ENCODE measurements around the gene NPIPB8.
"Not testable (repeated sequence)": the region's sequence is repeated elsewhere in the genome, so short reads cannot be mapped to it uniquely, and the experiment has no call there.

NPIPB8 gene

DNA sequence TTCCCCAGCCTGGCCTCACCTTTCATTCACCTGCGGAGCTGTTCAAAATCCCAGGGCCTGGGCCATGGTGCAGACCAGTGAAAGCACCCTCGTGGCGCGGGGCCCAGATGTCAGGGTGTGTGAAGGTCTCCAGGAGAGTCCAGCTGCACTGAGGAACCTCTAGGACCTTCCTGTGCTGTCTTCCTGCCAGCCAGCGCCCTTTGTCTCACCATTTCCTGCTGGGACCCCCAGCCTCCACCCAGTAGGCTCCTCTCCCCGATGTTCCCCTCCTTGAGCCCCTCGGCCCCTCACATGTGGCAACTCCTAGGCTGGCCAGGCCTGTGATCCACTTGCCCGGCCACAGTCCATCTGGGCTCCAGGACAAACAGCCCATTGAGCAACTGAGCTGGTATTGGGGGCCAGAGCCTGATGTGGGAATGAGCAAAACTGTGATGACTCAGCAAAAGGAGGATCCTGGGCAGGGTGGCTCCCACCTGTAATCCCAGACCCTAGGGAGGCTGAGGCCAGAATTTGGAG is 41.7 kb upstream of the NPIPB8 start:
- H3K4me1 ChIP-seq (ENCODE audit: low read length), result no peaks in the 10 kb centered on the region
- H3K27me3 ChIP-seq (replicated peaks; ENCODE audit: insufficient read depth, low read length), result no peaks in the 10 kb centered on the region
- TF ChIP-seq EZH2phosphoT487 (IDR thresholded peaks at IDR 0.05; ENCODE audit: low read length) (no peak), EZH2 (optimal IDR thresholded peaks at IDR 0.05; ENCODE audit: low read depth, low read length) (no peak)
- TF ChIP-seq, protein P1, sequence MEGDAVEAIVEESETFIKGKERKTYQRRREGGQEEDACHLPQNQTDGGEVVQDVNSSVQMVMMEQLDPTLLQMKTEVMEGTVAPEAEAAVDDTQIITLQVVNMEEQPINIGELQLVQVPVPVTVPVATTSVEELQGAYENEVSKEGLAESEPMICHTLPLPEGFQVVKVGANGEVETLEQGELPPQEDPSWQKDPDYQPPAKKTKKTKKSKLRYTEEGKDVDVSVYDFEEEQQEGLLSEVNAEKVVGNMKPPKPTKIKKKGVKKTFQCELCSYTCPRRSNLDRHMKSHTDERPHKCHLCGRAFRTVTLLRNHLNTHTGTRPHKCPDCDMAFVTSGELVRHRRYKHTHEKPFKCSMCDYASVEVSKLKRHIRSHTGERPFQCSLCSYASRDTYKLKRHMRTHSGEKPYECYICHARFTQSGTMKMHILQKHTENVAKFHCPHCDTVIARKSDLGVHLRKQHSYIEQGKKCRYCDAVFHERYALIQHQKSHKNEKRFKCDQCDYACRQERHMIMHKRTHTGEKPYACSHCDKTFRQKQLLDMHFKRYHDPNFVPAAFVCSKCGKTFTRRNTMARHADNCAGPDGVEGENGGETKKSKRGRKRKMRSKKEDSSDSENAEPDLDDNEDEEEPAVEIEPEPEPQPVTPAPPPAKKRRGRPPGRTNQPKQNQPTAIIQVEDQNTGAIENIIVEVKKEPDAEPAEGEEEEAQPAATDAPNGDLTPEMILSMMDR (IDR thresholded peaks at IDR 0.05; ENCODE audit: low read length), result no peak
- H3K9ac ChIP-seq (ENCODE audit: low read length), result no peak overlapping the region
- no peak overlapping the region for H3K4me2 ChIP-seq (ENCODE audit: low read depth, low read length)
- no peak overlapping the region for H3K27ac ChIP-seq (ENCODE audit: low read length)
- no peaks in the 10 kb centered on the region for H3F3A ChIP-seq (ENCODE audit: insufficient read depth, low read length)
- H3K4me3 ChIP-seq (ENCODE audit: low read length), result no peak overlapping the region
- no peak overlapping the region for H2AFZ ChIP-seq (ENCODE audit: low read length)
- H3K79me2 ChIP-seq (ENCODE audit: low read length), result no peaks in the 10 kb centered on the region
- no peaks in the 10 kb centered on the region for H4K20me1 ChIP-seq (ENCODE audit: insufficient read depth, low read length)
- H3K9me3 ChIP-seq (replicated peaks; ENCODE audit: insufficient read depth, low read length), result no peaks in the 10 kb centered on the region
- no peaks in the 10 kb centered on the region for H3K36me3 ChIP-seq (replicated peaks; ENCODE audit: insufficient read depth, low read length)
- no peaks in the 10 kb centered on the region for H3K9me2 ChIP-seq (replicated peaks; ENCODE audit: insufficient read depth, low read length)
- no peak for DNase-seq

DNA sequence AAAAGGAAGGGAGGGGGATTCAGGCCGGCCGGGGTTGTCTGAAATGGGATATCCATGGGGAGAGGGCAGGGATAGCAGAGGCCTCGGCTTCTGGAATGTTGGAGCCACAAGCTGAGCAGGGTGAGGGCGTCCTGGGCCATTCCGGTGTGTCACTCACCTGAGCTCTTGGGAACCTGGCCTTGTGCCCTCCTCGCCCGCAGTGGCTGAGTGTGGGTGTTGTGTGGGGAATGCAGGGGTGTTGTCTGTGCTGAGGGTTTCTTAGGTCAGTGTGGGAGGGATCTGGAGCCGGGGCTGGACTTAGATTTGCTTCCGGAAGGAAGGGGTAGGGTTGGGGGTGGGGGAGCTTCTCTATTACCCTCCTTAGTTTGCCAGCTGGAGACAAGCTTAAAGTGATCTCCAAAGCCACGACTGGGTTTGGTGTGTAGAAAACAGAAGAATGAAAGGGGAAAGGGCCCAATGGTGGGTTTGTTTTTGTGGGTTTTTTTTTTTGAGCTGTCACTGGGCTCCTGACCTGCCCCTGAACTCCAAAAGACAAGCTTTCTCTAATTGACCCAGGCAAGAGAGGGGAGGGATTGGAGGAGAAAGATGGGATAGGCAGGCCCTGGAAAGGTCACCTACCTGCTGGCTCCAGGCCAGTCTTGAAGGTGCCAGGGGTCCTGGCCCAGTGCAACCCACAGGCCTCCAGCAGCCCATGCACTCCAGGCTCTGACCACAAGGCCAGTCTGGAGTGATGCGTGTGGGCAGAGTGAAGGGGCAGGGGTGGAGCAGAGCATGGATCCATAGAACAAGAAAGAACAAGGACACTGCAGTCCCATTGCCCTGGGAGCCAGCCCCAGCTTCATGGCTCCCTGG is 40.8 kb upstream of the NPIPB8 start, which contains the start of gene SULT1A2:
Gene SULT1A2 (minus strand): TSS at position 211 of the 852 bp plus-strand sequence. CDS start 1,120 bp downstream, outside the sequence.
- Histone ChIP-seq H3K4me2 (ENCODE audit: low read depth, low read length) (no peak within 1 kb of the TSS), H4K20me1 (ENCODE audit: insufficient read depth, low read length) (no peaks in the 10 kb centered on the region), H3K27ac (ENCODE audit: low read length) (no peak within 1 kb of the TSS), H2AFZ (ENCODE audit: low read length) (no peak within 1 kb of the TSS), H3F3A (ENCODE audit: insufficient read depth, low read length) (no peaks in the 10 kb centered on the region), H3K9me2 (replicated peaks; ENCODE audit: insufficient read depth, low read length) (no peaks in the 10 kb centered on the region), H3K4me1 (ENCODE audit: low read length) (no peaks in the 10 kb centered on the region), H3K79me2 (ENCODE audit: low read length) (no peaks in the 10 kb centered on the region), H3K4me3 (ENCODE audit: low read length) (no peak within 1 kb of the TSS), H3K9me3 (replicated peaks; ENCODE audit: insufficient read depth, low read length) (no peaks in the 10 kb centered on the region), H3K27me3 (replicated peaks; ENCODE audit: insufficient read depth, low read length) (no peaks in the 10 kb centered on the region), H3K9ac (ENCODE audit: low read length) (no peak within 1 kb of the TSS), H3K36me3 (replicated peaks; ENCODE audit: insufficient read depth, low read length) (no peaks in the 10 kb centered on the region)
- DNase-seq, result no peak
- no peak for TF ChIP-seq EZH2 (optimal IDR thresholded peaks at IDR 0.05; ENCODE audit: low read depth, low read length)
- no peak for TF ChIP-seq EZH2phosphoT487 (IDR thresholded peaks at IDR 0.05; ENCODE audit: low read length)
- TF ChIP-seq, protein P1 (IDR thresholded peaks at IDR 0.05; ENCODE audit: low read length), result no peak

DNA sequence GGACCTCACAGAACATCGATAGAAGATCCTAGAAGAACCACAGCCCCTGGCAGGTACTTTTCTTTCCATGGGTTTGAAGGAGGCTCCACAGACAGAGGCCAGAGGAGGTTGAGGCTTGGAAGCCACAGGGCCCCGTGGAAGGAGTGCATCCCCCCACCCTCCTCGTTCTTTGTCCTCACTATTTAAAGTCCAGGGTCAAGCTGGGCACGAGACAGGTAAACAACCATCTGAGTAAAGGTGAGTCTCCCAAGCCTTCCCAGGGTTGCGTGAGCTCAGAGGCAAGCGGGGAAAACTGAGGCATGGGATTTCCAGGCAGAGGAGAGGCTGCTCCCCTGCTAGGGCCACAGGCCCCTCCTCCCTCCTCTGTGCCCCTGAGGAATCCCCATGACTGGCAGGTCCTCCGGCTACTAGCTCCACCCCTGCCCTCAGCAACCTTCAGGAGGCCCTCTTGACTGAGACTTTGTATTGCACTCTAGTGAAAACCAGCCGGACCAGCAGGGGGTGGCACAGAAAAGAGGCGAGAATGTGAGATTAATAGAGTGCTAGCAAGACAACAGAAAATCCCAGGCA is 40.1 kb upstream of the NPIPB8 start:
- Histone ChIP-seq H3K9me2 (replicated peaks; ENCODE audit: insufficient read depth, low read length) (no peaks in the 10 kb centered on the region), H3K4me1 (ENCODE audit: low read length) (no peaks in the 10 kb centered on the region), H4K20me1 (ENCODE audit: insufficient read depth, low read length) (no peaks in the 10 kb centered on the region), H3K27me3 (replicated peaks; ENCODE audit: insufficient read depth, low read length) (no peaks in the 10 kb centered on the region), H3K27ac (ENCODE audit: low read length) (no peak overlapping the region), H3K4me2 (ENCODE audit: low read depth, low read length) (no peak overlapping the region), H3F3A (ENCODE audit: insufficient read depth, low read length) (no peaks in the 10 kb centered on the region), H3K79me2 (ENCODE audit: low read length) (no peaks in the 10 kb centered on the region), H3K4me3 (ENCODE audit: low read length) (no peak overlapping the region), H3K9me3 (replicated peaks; ENCODE audit: insufficient read depth, low read length) (no peaks in the 10 kb centered on the region), H3K36me3 (replicated peaks; ENCODE audit: insufficient read depth, low read length) (no peaks in the 10 kb centered on the region), H3K9ac (ENCODE audit: low read length) (no peak overlapping the region), H2AFZ (ENCODE audit: low read length) (no peak overlapping the region)
- TF ChIP-seq, protein P1 (IDR thresholded peaks at IDR 0.05; ENCODE audit: low read length), result peak; percentile 23
- no peak for TF ChIP-seq EZH2phosphoT487 (IDR thresholded peaks at IDR 0.05; ENCODE audit: low read length)
- peak; percentile 41 for DNase-seq

DNA sequence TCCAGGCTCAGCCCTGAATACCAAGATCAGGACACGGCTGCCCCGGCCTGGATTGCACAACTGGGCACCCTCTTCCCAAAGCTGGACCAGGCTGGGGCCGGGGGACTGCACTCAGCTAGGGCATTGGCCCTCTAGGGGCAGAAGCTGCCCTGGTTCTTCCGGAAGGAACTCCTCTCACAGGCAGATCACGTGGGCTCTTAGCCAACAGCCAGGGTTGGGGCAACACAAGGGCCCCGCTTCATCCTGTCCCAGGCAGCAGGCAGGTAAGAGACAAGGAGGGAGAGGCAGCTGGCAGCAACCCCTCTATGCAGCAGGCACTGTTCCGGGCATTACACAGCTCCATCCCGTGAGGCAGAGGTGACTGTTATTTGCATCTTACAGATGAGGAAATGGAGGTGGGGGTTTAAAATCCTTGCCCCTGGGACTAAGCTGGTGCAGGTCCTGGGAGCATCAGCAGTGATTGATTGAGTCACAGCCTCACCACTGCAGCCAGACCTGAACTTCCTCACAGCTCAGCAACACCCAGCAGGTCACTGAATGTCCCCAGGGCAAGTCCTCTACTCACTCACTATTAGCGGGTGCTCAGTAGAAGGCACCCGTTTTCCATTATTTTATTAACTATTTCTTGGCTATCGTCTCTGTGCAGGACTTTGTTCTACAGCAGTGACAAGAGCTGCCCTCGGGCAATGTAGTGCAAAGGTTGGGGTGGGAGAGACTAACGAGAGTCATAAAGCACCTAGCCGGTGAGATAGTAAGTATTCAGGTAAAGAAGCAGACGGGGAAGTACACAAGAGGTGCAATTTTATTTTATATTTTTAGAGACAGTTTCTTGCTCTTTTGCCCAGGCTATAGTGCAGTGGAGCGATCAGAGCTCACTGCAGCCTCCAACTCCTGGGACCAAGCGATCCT is 38.2 kb upstream of the NPIPB8 start:
- not testable (repeated sequence) for H3K27me3 ChIP-seq (replicated peaks; ENCODE audit: insufficient read depth, low read length); H3K9me2 ChIP-seq (replicated peaks; ENCODE audit: insufficient read depth, low read length); H3K9ac ChIP-seq (ENCODE audit: low read length); H3K4me2 ChIP-seq (ENCODE audit: low read depth, low read length); H3K27ac ChIP-seq (ENCODE audit: low read length); H2AFZ ChIP-seq (ENCODE audit: low read length); H3K4me1 ChIP-seq (ENCODE audit: low read length); H3K4me3 ChIP-seq (ENCODE audit: low read length); DNase-seq; H3K9me3 ChIP-seq (replicated peaks; ENCODE audit: insufficient read depth, low read length); H3K79me2 ChIP-seq (ENCODE audit: low read length); H4K20me1 ChIP-seq (ENCODE audit: insufficient read depth, low read length); H3K36me3 ChIP-seq (replicated peaks; ENCODE audit: insufficient read depth, low read length); H3F3A ChIP-seq (ENCODE audit: insufficient read depth, low read length)

DNA sequence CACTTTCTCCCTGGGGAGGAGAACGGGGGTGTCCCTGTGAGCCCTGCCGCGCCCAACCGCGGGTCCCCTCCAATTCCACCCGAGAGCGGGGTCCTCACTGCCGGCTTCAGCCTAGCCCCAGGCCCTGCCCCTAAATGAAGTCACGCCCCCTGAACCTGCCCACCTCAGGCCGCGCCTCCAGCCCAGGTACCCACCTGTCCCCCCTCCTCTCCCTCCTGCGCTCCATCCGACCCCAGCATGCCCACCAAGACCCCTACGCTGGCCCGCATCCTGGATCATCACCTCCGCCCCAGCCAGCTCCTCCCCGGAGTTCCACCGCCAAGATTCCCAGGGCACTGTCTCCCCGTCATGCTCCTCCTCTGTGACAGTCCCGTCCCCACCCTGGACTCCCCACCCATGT is 36.9 kb upstream of the NPIPB8 start:
- not testable (repeated sequence) for H3K36me3 ChIP-seq (replicated peaks; ENCODE audit: insufficient read depth, low read length); H3K9ac ChIP-seq (ENCODE audit: low read length); H2AFZ ChIP-seq (ENCODE audit: low read length); H3K9me3 ChIP-seq (replicated peaks; ENCODE audit: insufficient read depth, low read length); H3K4me3 ChIP-seq (ENCODE audit: low read length); H4K20me1 ChIP-seq (ENCODE audit: insufficient read depth, low read length); DNase-seq; H3K27me3 ChIP-seq (replicated peaks; ENCODE audit: insufficient read depth, low read length); H3K27ac ChIP-seq (ENCODE audit: low read length); H3K9me2 ChIP-seq (replicated peaks; ENCODE audit: insufficient read depth, low read length); H3K4me2 ChIP-seq (ENCODE audit: low read depth, low read length); H3K79me2 ChIP-seq (ENCODE audit: low read length); H3F3A ChIP-seq (ENCODE audit: insufficient read depth, low read length); H3K4me1 ChIP-seq (ENCODE audit: low read length)

Data from MM.1S (cell line).